GM19452 (cell line): ENCODE results near the gene GPRC5B.

Source experiments
- ATAC-seq: cut with Tn5 transposase; IDR thresholded peaks from one replicate; pipeline ENCODE4 v1.9.1; 2021; ENCODE audit not compliant: unreplicated experiment

GPRC5B gene

DNA sequence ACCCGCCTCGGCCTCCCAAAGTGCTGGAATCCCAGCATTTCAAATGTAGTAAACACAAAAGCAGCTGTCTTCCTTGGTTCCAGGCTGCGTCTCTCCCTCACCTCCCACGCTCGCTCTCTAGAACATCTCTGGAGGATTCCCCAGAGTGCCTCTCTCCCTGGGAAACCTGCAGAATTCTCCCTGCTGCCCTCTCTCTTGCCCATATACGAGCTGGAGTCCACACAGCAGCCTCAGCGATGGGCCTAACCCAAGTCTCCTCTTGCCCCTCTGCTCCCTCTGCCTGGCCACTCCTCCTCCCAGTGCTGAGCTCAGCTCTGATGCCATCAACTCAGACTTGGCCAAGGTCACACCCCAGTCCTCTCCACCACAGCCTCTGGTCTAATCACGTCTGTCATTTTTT lies 10.6 kb downstream of the GPRC5B start:
- ATAC-seq, result no peak

GRCh38 chr16:19872935-19873334 lies 11.7 kb downstream of the GPRC5B start:
- no peak for ATAC-seq

DNA sequence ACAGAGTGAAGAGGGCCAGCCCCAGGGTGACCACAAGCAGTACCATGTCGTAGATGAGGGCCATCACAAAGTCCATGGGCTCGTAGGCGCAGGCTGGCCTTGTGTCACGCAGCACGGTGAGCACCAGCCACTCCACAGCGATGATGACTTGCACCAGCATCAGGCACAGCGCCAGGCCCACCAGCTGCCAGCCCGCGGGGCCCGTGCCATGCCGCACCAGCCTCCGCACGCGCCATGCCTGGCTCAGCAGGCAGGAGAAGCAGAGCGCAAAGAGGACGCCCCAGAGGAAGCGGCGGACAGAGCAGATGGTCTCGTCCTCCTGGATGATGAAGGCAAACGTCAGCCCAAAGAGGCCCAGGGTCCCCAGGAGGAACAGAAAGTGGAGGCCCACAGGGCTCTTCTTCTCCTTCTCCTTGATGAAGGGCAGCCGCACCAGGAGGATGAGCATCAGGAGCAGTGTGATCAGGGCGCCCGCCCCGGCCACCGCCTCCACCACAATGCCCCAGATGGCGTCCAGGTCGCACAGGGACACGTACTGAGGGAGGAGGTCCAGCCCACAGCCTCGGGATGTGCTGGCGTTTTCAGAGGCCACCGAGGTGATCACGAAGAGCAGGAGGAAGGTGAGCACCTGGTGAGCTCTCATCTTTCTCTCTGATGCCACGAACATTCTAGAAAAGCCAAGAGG lies 12.3 kb downstream of the GPRC5B start:
- ATAC-seq, result no peak

DNA sequence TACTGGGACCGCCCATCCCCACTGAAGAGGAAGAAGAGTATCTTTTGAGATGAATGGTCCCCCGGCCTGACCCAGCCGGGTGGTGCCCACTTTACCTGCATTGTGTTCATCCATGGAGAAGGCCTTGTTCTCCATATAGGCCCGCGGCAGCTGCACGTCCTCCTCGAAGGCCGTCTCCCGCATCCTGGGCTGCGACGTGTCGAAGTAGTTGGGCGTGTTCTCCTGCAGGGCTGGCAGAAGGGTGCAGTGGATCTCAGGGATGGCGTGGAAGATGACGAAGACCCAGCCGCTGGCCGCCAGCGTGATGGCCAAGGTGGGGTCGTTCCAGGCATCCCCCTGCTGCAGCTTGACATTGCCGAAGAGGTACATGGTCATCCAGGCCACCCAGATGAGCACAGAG lies 12.9 kb downstream of the GPRC5B start:
- ATAC-seq, result no peak

- no peak for ATAC-seq
Measured at GRCh38 chr16:19868421-19868820, 16.2 kb downstream of the GPRC5B start.

- ATAC-seq, result no peak
Measured at GRCh38 chr16:19864566-19864965, 20.1 kb downstream of the GPRC5B start.

GRCh38 chr16:19863990-19864389 lies 20.7 kb downstream of the GPRC5B start:
- no peak for ATAC-seq

GRCh38 chr16:19861811-19862327 lies 22.8 kb downstream of the GPRC5B start:
- no peak for ATAC-seq

DNA sequence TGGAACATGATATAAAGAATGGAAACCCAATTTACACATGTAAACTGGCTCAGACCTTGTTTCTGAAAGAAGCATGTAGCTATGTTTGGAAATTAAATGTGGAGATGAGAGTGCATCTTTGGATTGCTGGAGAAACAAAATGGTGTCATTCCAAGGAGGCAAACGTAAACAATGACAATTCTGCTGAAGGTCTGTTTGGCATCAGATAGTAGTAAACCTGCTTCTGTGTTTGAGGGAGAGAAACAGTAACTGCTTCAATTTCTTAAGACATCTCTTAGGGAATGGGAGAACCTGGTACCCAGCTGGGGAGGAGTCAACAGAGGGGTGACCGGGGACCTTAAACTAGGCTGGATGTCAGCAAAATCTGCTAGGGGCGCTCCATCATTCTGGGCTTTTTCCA lies 23.5 kb downstream of the GPRC5B start:
- ATAC-seq, result no peak

- no peak for ATAC-seq
Measured at GRCh38 chr16:19860166-19861041, 24.2 kb downstream of the GPRC5B start.

GRCh38 chr16:19859603-19860002 lies 25.0 kb downstream of the GPRC5B start:
- ATAC-seq, result no peak

DNA sequence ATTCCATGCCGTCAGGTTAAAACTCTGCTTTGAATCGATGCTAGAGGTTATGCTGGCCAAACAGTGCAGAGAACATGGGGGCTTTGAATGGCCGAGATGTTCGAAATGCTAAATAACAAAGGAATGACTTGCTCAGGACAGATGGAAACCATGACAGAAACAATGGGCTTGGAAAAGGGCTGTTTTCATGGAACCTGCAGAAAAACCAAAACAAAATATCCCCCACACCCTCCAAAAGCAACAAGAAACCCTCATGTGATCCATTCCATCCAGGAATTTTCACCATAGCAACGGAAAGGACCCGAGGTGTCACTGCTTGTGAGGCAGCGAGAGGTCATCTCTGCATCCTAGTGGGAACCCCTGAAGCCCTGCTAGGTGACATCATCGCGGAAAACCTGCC lies 25.5 kb downstream of the GPRC5B start:
- no peak for ATAC-seq

DNA sequence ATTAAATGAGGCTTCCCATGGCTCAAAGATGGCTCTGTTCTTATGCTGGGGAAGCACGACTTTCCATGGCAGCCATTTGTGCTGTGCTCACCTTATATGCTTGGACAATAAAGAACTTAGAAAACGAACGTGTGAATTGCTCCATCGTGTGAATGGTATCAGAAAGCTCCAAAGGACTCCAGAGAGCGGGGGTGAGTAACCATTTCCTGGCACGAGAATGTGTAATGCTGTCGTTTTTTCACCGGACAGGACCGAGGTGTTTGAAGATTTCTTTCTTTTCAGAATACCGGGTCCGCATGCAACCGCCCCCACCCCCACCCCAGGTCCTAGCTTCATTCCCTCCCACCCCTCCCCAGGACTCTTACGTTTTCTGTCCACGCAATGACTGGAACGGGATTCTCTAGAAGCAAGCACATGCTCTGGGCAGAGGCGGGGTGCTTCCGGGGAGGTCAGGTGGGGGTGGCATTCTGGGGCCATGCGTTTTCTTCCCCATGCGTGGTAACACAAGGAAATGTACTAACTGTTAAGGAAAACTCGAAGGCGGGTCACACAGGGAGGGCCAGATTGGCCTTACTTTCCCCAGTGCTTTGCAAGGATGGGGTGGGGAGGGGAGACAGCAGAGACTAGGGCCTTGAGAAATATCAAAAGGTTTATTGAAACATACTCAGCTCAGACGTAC lies 26.2 kb downstream of the GPRC5B start:
- ATAC-seq, result no peak

DNA sequence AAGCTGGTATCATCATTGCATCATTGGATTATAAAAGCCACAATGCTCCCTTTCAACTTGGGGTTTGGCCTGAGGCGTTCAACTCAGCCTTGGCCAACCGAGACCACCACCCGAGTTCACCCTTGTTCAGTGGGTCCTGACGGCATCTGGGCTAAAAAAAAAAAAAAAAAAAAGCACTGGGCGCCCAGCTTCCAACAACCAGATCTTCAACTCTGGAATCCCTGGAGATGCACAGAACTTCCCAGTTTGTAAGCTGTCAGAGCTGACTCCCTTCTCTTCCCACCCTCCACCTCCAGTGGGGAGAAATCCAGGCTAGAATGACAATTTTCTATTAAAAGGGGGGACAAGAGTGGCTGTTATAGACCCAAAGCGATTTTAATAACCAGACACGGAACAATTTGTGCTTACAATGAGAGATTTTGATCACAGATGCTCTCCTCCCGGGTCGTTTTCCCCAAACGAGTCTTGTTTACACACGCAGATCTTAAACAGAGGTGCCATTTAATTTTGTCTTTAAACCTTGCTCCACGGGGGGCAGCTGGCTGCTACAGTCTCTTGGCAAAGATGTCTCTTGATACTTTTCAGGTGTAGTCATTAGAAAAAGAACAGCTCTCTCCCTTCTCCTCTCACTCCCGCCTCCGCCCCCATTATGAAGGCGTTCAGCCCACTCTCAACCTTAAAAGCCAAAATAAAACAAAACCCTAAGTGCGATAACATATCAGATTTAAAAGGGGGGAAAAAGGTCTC lies 26.9 kb downstream of the GPRC5B start:
- no peak for ATAC-seq

GRCh38 chr16:19856120-19856519 lies 28.5 kb downstream of the GPRC5B start:
- ATAC-seq, result no peak

DNA sequence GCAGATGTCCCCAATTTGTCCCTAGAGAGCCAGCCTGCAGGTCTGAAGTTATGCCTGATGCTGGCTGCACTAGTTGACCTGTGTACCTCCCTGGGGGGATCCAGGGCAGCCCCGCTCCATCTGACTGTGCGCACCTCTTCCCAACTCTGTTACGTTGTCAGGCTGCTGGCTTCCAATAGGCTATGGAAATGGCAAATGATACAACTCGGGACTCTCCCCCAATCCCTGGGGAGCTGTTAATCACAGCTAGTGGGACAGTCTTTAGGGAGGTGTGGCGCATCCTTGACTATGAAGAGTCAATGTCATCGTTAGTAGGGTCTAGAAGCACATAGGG lies 30.1 kb downstream of the GPRC5B start:
- ATAC-seq, result no peak

GRCh38 chr16:19853742-19854542 lies 30.7 kb downstream of the GPRC5B start:
- no peak for ATAC-seq

DNA sequence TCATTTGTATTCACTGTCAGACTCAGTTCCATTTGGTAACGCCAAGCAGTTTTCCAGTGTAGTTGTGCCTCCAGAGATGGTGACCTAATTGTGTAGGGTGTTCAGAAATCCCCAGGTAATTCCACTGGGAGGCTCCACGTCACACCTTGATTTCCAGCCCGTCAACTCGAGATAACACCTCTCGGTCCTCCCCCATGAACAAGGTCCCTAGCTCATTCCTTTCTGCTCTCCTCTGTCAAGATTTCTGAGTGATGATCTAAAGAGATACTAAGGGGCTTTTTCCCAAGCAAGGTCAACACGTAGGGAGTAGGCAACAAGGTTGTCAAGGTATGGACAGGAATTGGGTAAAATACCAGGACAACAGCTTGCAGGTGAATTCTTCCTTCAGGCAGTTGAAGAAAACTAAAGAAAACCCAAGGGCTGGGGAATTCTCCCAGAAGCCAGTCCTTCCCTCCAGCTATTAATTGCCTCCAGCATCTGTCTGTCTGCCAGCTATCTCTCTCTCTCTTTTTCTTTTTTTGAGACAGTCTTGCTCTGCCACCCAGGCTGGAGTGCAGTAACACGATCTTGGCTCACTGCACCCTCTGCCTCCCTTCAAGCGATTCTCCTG lies 31.4 kb downstream of the GPRC5B start:
- no peak for ATAC-seq

- ATAC-seq, result no peak
Measured at GRCh38 chr16:19851476-19851875, 33.2 kb downstream of the GPRC5B start.
